Adipocyte (in vitro differentiated cells): Measurements from ENCODE around the gene ZNF627.
A peak's percentile ranks its signal among the peaks of the same experiment; 100 is the strongest.

Experiments used
- DNase-seq: peaks from one replicate; pipeline ENCODE4 v3.0.0-alpha.2; 2015; ENCODE audit warnings: low read depth
- H3K27me3 ChIP-seq: replicated peaks from 2 replicates; pipeline ENCODE4 v1.7.0; 2013; ENCODE audit warnings: mild to moderate bottlenecking, low read length, moderate library complexity; ENCODE audit not compliant: control insufficient read depth, insufficient read depth
- H3K36me3 ChIP-seq: 2 replicates; pipeline ENCODE4 v1.7.0; 2013; ENCODE audit warnings: low read length, mild to moderate bottlenecking, moderate library complexity; ENCODE audit not compliant: control insufficient read depth, insufficient read depth, severe bottlenecking
- H3K4me1 ChIP-seq: 2 replicates; pipeline ENCODE4 v1.7.0; 2013; ENCODE audit warnings: mild to moderate bottlenecking, low read length, moderate library complexity; ENCODE audit not compliant: control insufficient read depth, insufficient read depth
- H3K4me3 ChIP-seq: 2 replicates; pipeline ENCODE4 v1.7.0; 2013; ENCODE audit warnings: mild to moderate bottlenecking, low read length, moderate library complexity
- H3K9ac ChIP-seq: 2 replicates; pipeline ENCODE4 v1.7.0; 2013; ENCODE audit warnings: mild to moderate bottlenecking, low read length, moderate library complexity
- H3K9me3 ChIP-seq: 2 replicates; pipeline ENCODE4 v1.7.0; 2013; ENCODE audit warnings: mild to moderate bottlenecking, low read length, moderate library complexity; ENCODE audit not compliant: control insufficient read depth

The ZNF627 gene

DNA sequence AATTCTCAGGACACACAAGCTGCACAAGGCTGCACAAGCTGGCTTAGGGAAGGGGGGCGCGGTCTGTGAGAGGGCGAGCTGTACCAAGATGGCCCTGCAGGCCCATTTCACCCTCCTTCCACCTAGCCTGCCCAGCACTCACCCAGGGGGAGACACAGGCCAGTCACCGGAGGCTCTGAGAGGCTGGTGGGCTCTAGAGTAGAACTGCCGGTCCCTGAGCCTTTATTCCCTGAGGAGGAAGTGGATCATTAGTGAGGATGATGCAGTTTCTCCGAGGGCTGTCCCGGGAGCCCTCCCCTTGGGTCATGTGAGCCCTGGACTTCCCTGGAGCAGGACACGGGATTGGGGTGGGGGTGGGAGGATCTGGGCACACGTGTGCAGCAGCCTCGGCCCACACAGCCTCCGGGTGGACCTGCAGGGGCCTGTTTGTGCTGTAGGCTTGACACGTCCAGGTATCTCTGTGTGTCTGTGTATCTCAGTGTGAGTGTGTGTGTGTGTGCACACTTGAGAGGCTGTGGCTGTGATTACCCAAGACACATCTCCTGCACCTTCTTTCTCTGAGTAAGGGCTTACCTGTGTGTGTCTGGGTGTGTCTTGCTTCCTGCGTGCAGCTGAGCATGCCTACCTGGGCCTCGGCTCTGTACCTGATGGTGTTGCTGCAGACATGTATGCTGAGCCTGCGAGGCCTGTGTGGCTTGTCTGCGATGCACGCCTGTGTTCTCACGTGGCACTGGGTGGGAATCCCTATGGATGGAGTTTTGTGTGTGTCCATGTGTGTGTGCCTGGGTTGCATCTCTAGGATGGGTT lies 19.6 kb upstream of the ZNF627 start, which contains the start of gene ACP5:
Gene ACP5 (minus strand): TSS at position 195 of the 807 bp plus-strand sequence. CDS start 328 bp downstream, outside the sequence.
- Histone ChIP-seq H3K4me3 (no peak within 1 kb of the TSS), H3K36me3 (no peaks in the 10 kb centered on the region)

DNA sequence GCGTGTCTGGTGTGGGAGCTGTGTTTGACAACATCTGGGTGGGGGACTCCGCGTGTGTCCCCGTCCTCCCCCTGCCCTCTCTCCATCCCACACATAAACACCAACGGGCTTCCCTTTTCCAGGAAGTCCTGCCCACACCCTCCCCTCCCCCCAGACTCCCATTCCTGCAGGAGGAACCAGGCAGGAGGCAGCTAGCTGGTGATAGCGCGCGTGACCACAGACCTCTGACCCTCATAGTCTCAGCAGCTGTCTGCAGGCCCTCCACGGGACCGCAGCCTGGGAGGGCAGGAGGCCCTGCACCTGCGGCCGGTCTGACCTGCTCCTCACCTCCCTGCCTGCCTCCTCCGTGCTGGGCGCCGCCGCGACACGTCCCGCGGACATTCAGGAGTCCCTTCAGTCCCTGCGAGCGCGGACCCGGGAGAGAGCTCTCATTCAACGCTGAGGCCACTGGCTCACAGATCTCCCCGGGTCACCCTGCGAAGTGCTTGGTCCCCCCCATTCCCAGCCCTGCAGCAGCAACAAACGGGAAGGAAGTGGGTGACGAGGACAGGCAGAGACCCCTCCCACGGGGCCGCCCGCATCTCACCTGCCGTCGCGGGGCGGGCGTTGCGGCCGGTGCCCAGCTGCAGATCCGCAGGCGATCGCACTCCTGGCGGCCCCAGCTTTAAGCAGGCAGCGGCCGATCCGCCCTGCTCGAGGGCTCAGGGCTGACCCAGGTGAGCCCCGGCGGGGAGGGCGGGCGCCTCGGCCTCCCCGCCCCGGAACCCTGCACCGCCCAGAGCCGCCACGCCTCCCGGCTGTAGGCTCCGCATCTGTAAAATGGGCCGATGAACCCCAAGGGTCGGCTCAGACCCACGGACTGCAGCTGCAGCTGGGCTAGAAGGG lies 18.8 kb upstream of the ZNF627 start:
- Histone ChIP-seq H3K36me3 (no peaks in the 10 kb centered on the region), H3K9me3 (no peaks in the 10 kb centered on the region), H3K4me3 (no peak overlapping the region), H3K4me1 (peaks cover 16% of the 10 kb centered on the region), H3K9ac (no peak overlapping the region), H3K27me3 (peaks cover 16% of the 10 kb centered on the region)
- DNase-seq: no peak

More for the DNA sequence above, 19.6 kb upstream of the ZNF627 start, which contains the start of gene ACP5:
- Histone ChIP-seq H3K9me3 (no peaks in the 10 kb centered on the region), H3K9ac (no peak within 1 kb of the TSS), H3K27me3 (peaks cover 16% of the 10 kb centered on the region), H3K4me1 (peaks cover 16% of the 10 kb centered on the region)
- DNase-seq: no peak

DNA sequence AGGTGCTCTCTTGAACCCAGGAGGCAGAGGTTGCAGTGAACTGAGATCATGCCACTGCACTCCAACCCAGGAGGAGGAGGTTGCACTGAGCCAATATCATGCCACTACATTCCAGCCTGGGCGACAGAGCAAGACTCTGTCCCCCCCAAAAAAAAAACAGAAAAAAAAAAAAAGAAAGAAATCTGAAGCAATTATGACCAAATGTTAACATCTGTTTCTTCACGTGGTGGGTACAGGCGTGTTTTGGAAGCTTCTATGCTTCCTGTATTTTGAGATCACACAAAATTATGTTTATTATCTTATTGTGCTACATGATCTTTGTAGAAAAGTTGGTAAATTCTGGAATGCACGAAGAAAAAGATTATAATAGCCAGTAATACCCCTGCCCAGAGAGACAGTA lies 17.2 kb upstream of the ZNF627 start:
- H3K4me3 ChIP-seq: no peak overlapping the region
- no peak for DNase-seq
- peaks cover 16% of the 10 kb centered on the region for H3K27me3 ChIP-seq
- H3K9me3 ChIP-seq: no peaks in the 10 kb centered on the region
- no peak overlapping the region for H3K9ac ChIP-seq
- H3K36me3 ChIP-seq: no peaks in the 10 kb centered on the region
- peaks cover 16% of the 10 kb centered on the region for H3K4me1 ChIP-seq

DNA sequence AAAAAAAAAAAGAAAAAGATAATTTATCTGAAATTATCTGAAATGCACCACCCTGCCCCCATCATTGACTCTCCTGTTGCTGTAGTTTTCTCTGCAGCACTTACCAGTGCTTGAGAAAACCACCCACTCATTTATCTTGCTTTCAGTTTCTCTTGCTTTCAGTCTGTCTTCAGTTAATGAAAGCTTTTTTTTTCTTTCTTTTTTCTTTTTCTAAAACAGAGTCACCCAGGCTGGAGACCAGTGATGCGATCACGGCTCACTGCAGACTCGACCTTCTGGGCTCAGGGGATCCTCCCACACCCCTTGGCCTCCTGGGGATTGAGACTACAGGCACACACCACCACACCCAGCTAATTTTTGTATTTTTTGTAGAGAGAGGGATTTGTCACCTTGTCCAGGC lies 15.5 kb upstream of the ZNF627 start:
- H3K27me3 ChIP-seq: peaks cover 16% of the 10 kb centered on the region
- no peaks in the 10 kb centered on the region for H3K9me3 ChIP-seq
- DNase-seq: peak; percentile 47
- peak overlapping the region; percentile 39 for H3K9ac ChIP-seq
- H3K4me3 ChIP-seq: peak overlapping the region; percentile 50
- no peaks in the 10 kb centered on the region for H3K36me3 ChIP-seq
- peaks cover 16% of the 10 kb centered on the region for H3K4me1 ChIP-seq

DNA sequence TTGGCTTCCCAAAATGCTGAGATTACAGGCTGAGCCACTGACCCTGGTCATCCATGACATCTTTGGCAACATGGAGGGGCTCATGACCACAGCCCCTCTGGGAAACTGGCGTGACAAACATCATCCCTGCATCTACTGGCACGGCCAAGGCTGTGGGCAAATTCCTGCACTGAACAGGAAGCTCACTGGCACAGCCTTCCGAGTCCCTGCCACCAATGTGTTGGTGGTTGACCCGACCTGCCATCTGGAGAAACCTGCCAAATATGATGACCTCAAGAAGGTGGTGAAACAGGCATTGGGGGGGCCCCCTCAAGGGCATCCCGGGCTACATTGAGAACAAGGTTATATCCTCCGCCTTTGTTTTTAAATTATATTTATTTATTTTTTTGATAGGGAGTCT lies 11.0 kb upstream of the ZNF627 start:
- Histone ChIP-seq H3K36me3 (no peaks in the 10 kb centered on the region), H3K4me3 (no peak overlapping the region), H3K27me3 (no peaks in the 10 kb centered on the region), H3K9me3 (no peaks in the 10 kb centered on the region), H3K4me1 (peaks cover 3% of the 10 kb centered on the region), H3K9ac (no peak overlapping the region)
- DNase-seq: no peak

DNA sequence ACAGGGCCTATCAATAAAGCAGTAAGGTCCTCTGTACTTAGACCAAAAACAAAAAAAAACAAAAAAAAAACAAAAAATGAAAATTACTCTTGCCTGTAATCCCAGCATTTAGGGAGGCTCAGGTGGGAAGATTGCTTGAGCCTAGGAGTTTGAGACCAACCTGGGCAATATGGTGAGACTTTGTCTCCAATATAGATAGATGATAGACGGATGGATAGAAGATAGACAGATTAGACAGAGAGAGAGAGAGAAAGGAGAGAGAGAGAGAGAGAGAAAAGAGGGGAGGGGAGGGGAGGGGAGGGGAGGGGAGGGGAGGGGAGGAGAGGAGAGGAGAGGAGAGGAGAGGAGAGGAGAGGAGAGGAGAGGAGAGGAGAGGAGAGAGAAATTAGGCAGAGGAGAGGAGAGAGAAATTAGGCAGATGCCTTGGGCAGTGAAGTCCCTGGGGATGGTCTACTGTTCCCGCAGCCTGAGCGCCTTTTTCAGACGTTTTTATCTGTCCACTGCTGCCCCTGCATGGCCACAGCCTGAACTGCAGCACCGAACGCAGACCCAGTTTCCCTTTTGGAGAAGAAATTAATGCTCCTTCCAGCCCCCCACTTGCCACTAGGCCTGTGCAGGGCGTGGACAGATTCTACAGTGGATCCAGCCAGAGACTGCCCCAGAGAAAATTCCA lies 9.8 kb upstream of the ZNF627 start:
- DNase-seq: peak; percentile 92
- Histone ChIP-seq H3K27me3 (no peaks in the 10 kb centered on the region), H3K4me3 (no peak overlapping the region), H3K9ac (no peak overlapping the region), H3K9me3 (no peaks in the 10 kb centered on the region), H3K4me1 (no peaks in the 10 kb centered on the region), H3K36me3 (no peaks in the 10 kb centered on the region)

DNA sequence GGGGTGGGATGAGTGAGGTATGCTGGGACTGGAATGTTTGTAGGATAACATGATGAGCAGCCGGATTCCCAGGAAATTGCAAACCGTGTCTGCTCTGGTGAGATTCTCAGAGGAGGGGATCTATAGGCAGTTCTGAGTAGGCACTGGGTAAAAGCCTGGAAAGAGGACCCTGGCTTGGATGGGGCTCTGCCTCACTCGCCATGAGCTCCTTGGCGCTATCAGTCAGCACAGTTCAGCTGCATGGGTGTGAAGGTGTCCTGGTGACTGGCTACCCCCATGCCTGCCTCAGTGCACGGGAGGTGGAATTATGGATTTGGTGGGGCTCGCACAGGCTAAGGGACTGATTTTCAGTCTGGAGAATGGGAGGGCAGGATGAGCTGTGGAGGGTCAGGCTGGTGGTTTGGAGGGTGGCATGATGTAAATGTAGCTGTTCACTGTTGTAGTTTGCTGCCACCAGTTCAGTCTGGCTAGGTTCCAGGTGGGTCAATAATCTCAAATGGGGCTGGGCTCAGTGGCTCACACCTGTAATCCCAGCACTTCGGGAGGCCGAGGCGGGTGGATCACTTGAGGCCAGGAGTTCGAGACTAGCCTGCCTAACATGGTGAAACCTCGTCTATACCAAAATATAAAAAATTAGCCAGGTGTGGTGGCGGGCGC lies 9.2 kb upstream of the ZNF627 start:
- Histone ChIP-seq H3K4me1 (no peaks in the 10 kb centered on the region), H3K4me3 (no peak overlapping the region), H3K27me3 (no peaks in the 10 kb centered on the region), H3K9me3 (no peaks in the 10 kb centered on the region), H3K9ac (no peak overlapping the region), H3K36me3 (no peaks in the 10 kb centered on the region)
- no peak for DNase-seq

DNA sequence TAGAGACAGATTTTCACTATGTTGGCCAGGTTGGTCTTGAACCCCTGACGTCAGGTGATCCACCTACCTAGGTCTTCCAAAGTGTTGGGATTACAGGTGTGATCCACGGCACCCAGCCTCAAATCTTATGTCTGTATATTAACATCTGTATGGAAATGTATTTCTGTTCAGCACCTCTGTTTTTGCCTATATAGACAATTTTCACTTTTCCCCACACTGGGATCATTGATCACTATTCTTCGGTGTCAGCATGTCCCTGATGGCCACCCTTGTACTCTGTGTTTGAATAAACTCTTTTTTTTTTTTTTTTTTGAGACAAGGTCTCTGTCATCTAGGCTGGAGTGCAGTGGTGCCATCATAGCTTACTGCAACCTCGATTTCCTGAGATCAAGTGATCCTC lies 3.2 kb upstream of the ZNF627 start:
- Histone ChIP-seq H3K9ac (no peak overlapping the region), H3K4me3 (no peak overlapping the region), H3K4me1 (peaks cover 6% of the 10 kb centered on the region), H3K27me3 (no peaks in the 10 kb centered on the region), H3K36me3 (no peaks in the 10 kb centered on the region), H3K9me3 (no peaks in the 10 kb centered on the region)
- DNase-seq: no peak

DNA sequence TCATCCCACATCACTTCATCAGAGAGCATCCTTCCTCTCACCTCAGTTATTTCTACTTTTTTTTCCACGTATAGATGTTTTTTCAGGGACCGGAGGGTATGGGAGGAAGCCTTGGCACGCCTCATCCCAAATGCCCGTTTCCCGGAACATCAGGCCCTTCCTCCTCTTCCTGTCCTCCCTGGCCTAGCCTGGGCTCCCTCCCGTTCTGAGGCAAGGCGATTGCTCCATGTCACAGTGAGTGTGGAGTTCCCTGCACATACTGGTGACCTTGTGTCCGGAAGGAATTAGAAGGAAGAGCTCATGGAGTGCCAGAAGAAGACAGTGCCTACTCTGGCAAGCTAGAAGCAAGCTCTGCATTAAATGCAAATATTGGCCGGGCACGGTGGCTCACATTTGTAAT lies 1.1 kb upstream of the ZNF627 start:
- H3K4me1 ChIP-seq: peaks cover 6% of the 10 kb centered on the region
- DNase-seq: no peak
- no peaks in the 10 kb centered on the region for H3K27me3 ChIP-seq
- H3K4me3 ChIP-seq: no peak overlapping the region
- H3K9ac ChIP-seq: no peak overlapping the region
- no peaks in the 10 kb centered on the region for H3K9me3 ChIP-seq
- no peaks in the 10 kb centered on the region for H3K36me3 ChIP-seq

DNA sequence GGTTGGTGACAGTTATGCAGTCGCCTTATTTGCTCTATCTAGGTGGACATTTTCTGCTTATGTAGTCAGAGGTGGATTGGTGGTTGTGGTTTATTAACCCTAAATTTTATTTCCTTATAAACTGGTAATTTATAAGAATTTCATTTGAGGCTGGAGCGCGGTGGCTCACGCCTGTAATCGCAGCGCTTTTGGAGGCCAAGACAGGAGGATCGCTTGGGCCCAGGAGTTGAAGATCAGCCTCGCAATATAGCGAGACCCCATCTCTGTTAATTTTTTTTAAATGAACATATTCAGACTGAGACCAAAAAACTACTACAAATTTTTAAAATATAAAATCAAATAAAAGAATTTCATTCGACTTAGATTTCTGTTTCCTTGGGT lies 810 bp downstream of the ZNF627 start:
- DNase-seq: no peak
- Histone ChIP-seq H3K4me3 (peak overlapping the region; percentile 93), H3K27me3 (no peaks in the 10 kb centered on the region), H3K9ac (peak overlapping the region; percentile 97), H3K36me3 (no peaks in the 10 kb centered on the region), H3K4me1 (peaks cover 6% of the 10 kb centered on the region), H3K9me3 (no peaks in the 10 kb centered on the region)
